RWPE2 (cell line): ENCODE measurements around the gene PDIK1L.
"Not testable (repeated sequence)": the region's sequence is repeated elsewhere in the genome, so short reads cannot be mapped to it uniquely, and the experiment has no call there.

Experiments
- ATAC-seq: fragments of 200-7000 bp; cut with Tn5 transposase; 3 replicates; pipeline ENCODE4 v1.9.1; 2021; ENCODE audit warnings: low read depth
- DNase-seq: peaks from one replicate; pipeline ENCODE4 v3.0.0-alpha.2; 2020; ENCODE audit warnings: low spot score
- H3K27ac ChIP-seq: fragments of 450-650 bp; 2 replicates; pipeline ENCODE4 v1.5.1; 2017; ENCODE audit warnings: mild to moderate bottlenecking; ENCODE audit not compliant: poor library complexity, severe bottlenecking
- H3K27me3 ChIP-seq: fragments of 250-450 bp; sonication (Bioruptor Pico); 2 replicates; pipeline ENCODE4 v1.5.1; 2021; ENCODE audit warnings: mild to moderate bottlenecking, moderate library complexity; ENCODE audit not compliant: insufficient read depth, poor library complexity, severe bottlenecking
- H3K36me3 ChIP-seq: fragments of 250-450 bp; sonication (Bioruptor Pico); 2 replicates; pipeline ENCODE4 v1.5.1; 2020; ENCODE audit warnings: low read depth, mild to moderate bottlenecking, moderate library complexity
- H3K4me1 ChIP-seq: fragments of 250-450 bp; sonication (Bioruptor Pico); 2 replicates; pipeline ENCODE4 v1.5.1; 2021; ENCODE audit warnings: mild to moderate bottlenecking, moderate library complexity; ENCODE audit not compliant: insufficient read depth, poor library complexity, severe bottlenecking
- H3K4me3 ChIP-seq: fragments of 250-450 bp; sonication (Bioruptor Pico); 2 replicates; pipeline ENCODE4 v1.5.1; 2021; ENCODE audit warnings: mild to moderate bottlenecking, moderate library complexity; ENCODE audit not compliant: severe bottlenecking
- H3K9me3 ChIP-seq: fragments of 250-450 bp; sonication (Bioruptor Pico); 2 replicates; pipeline ENCODE4 v1.5.1; 2021; ENCODE audit warnings: mild to moderate bottlenecking, moderate library complexity; ENCODE audit not compliant: severe bottlenecking
- CTCF ChIP-seq: fragments of 450-650 bp; IDR thresholded peaks from one replicate; pipeline ENCODE4 v1.5.1; 2017; ENCODE audit warnings: mild to moderate bottlenecking, moderate library complexity; ENCODE audit not compliant: poor library complexity, severe bottlenecking

The PDIK1L gene

DNA sequence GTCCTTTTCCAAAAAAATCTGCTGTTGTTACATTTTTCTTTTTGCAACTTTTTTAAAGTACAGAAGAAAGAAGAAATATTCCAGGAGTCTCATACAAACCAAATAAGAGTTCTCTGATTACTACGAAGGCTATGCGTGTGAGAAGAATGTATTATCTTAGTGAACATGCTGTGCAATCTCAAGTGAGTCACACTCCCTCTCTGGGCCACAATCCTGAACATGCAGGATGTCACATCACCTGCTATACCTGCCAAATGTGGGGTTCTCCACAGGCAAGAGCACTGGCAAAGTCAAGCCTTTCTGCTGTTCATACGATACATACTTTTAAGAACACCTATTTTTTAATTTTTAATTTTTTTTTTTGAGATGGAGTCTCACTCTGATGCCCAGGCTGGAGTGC lies 22.5 kb upstream of the PDIK1L start:
- H3K4me3 ChIP-seq, result no peak overlapping the region
- no peak for ATAC-seq
- TF ChIP-seq CTCF, result no peak
- no peaks in the 10 kb centered on the region for H3K27me3 ChIP-seq
- DNase-seq, result no peak
- no peak overlapping the region for H3K27ac ChIP-seq
- H3K36me3 ChIP-seq, result no peaks in the 10 kb centered on the region
- H3K9me3 ChIP-seq, result no peaks in the 10 kb centered on the region
- H3K4me1 ChIP-seq, result peaks cover 8% of the 10 kb centered on the region

DNA sequence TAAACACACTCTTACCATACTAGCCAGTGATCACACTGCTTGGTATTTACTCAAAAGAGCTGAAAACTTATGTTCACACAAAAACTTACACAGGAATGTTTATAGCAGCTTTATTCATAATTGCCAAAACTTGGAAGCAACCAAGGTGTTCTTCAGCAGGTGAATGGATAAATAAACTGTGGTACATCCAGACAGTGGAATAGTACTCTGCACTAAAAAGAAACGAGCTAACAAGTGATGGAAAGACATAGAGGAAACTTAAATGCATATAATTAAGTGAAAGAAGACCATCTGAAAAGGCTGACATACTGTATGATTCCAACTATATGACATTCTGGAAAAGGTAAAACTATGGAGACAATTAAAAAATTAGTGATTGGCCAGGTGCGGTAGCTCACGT lies 20.7 kb upstream of the PDIK1L start:
- Histone ChIP-seq H3K4me1 (peaks cover 8% of the 10 kb centered on the region), H3K27ac (no peak overlapping the region), H3K4me3 (no peak overlapping the region), H3K36me3 (no peaks in the 10 kb centered on the region), H3K9me3 (no peaks in the 10 kb centered on the region), H3K27me3 (no peaks in the 10 kb centered on the region)
- ATAC-seq, result no peak
- no peak for TF ChIP-seq CTCF
- DNase-seq, result no peak

- Histone ChIP-seq H3K36me3 (no peaks in the 10 kb centered on the region), H3K4me1 (peaks cover 11% of the 10 kb centered on the region), H3K9me3 (no peaks in the 10 kb centered on the region), H3K27me3 (no peaks in the 10 kb centered on the region), H3K27ac (no peak overlapping the region), H3K4me3 (no peak overlapping the region)
- DNase-seq (no peak), ATAC-seq (no peak)
- no peak for TF ChIP-seq CTCF
Measured at GRCh38 chr1:26092422-26092821, 19.2 kb upstream of the PDIK1L start.

DNA sequence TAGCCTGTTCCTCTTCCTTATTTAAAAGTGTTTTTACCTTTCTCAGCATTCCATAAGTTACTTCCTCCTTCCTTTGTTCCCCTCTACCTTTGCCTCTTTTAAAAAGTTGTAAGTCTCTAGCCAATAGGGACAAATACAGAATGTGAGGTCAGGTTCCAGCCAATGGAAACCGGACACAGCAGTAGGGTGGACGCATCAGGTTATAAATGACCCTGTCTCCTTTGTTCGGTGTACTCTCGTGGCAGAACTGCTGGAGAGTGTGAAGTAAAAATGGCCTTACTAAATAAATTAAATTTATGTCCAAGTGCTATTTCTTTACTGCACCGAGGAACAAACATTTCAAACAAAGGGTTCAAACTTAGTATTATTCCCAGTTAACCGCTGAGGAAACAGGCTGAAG lies 18.1 kb upstream of the PDIK1L start:
- not testable (repeated sequence) for ATAC-seq, H3K36me3 ChIP-seq, H3K27ac ChIP-seq, H3K9me3 ChIP-seq, H3K4me3 ChIP-seq, H3K27me3 ChIP-seq, DNase-seq
- peaks cover 14% of the 10 kb centered on the region for H3K4me1 ChIP-seq

DNA sequence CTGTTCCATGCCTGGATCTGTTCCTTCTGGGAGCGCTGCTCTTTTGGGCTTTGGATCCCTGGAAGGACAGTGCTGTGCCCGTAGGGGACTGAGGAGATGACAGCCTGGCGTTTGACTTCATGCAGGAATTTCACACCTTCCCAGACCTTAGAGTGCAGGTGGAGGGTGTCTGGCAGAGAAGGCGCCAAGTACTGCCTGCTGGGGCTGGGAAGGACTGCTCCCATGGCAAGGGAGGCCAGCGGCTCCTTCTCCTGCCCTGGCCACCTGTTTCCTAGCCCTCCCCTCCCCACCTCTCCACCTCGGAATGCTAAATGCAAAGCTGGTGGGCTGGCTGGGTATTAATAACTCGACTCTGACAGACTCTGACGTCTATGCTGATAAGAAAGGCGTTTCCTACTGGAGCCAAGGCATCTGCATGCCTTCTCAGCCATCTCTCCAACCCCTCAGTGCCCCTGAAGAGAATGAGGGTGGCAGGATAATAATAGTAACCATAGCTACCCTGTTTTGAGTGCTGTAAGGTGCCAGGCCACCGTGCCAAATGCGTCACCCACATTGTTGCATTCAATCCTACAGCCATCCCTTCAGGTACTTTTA lies 17.5 kb upstream of the PDIK1L start:
- Histone ChIP-seq H3K4me3 (no peak overlapping the region), H3K27me3 (no peaks in the 10 kb centered on the region), H3K9me3 (no peaks in the 10 kb centered on the region), H3K36me3 (no peaks in the 10 kb centered on the region), H3K4me1 (peaks cover 14% of the 10 kb centered on the region), H3K27ac (no peak overlapping the region)
- ATAC-seq, result no peak
- no peak for DNase-seq
- no peak for TF ChIP-seq CTCF
